Measurements from ENCODE around the gene SSTR5. TPM values are rescaled to one million over a fixed set of nuclear protein-coding genes. Genes with fewer than 3 reads are reported as not detected.

SSTR5 gene
- total and polyA plus RNA-seq, 2 experiments from 2014 or later, result 0.77 to 1.3 TPM

GRCh38 chr16:1078579-1079021, 6.1 kb downstream of the SSTR5 start:
- TF ChIP-seq EZH2 (IDR thresholded peaks at IDR 0.05; ENCODE audit: borderline replicate concordance) (no peak), EZH2phosphoT487 (IDR thresholded peaks at IDR 0.05; ENCODE audit: low read depth, severe bottlenecking, unreplicated experiment) (no peak), CTCF (IDR thresholded peaks at IDR 0.05; ENCODE audit: poor library complexity) (no peak)
- Histone ChIP-seq H3K79me2 (no peaks in the 10 kb centered on the region), H3K4me1 (ENCODE audit: insufficient read depth) (peaks cover 14% of the 10 kb centered on the region), H3K36me3 (replicated peaks; ENCODE audit: insufficient read depth, low read depth) (no peaks in the 10 kb centered on the region), H4K20me1 (ENCODE audit: insufficient read depth, poor library complexity, severe bottlenecking) (no peaks in the 10 kb centered on the region), H3K9me2 (replicated peaks; ENCODE audit: insufficient read depth) (no peaks in the 10 kb centered on the region), H3K4me3 (no peak overlapping the region), H3K4me2 (peak overlapping the region; percentile 60), H3K27me3 (peaks cover 8% of the 10 kb centered on the region), H3K27ac (peak overlapping the region; percentile 82), H2AFZ (no peak overlapping the region), H3K9me3 (ENCODE audit: low read depth) (no peaks in the 10 kb centered on the region)
- peak; percentile 89 for DNase-seq (ENCODE audit: low spot score)
- 45% methylated on average over 26 of the region's 28 CpGs for WGBS (ENCODE audit: low lambda C conversion rate, missing lambda C conversion rate)

GRCh38 chr16:1079341-1079740, 6.8 kb downstream of the SSTR5 start:
- H3K4me3 ChIP-seq, result no peak overlapping the region
- H2AFZ ChIP-seq, result no peak overlapping the region
- no peaks in the 10 kb centered on the region for H3K9me2 ChIP-seq (replicated peaks; ENCODE audit: insufficient read depth)
- no peaks in the 10 kb centered on the region for H3K79me2 ChIP-seq
- no peaks in the 10 kb centered on the region for H4K20me1 ChIP-seq (ENCODE audit: insufficient read depth, poor library complexity, severe bottlenecking)
- H3K4me1 ChIP-seq (ENCODE audit: insufficient read depth), result peaks cover 14% of the 10 kb centered on the region
- H3K27me3 ChIP-seq, result peaks cover 4% of the 10 kb centered on the region
- TF ChIP-seq CTCF (IDR thresholded peaks at IDR 0.05; ENCODE audit: poor library complexity), result no peak
- no peak for DNase-seq (ENCODE audit: low spot score)
- no peaks in the 10 kb centered on the region for H3K9me3 ChIP-seq (ENCODE audit: low read depth)
- no peak overlapping the region for H3K27ac ChIP-seq
- no peak overlapping the region for H3K4me2 ChIP-seq
- 98% methylated on average over 38 of the region's 43 CpGs for WGBS (ENCODE audit: low lambda C conversion rate, missing lambda C conversion rate)
- H3K36me3 ChIP-seq (replicated peaks; ENCODE audit: insufficient read depth, low read depth), result no peaks in the 10 kb centered on the region

- H3K9me3 ChIP-seq (ENCODE audit: low read depth), result no peaks in the 10 kb centered on the region
- no peaks in the 10 kb centered on the region for H3K79me2 ChIP-seq
- peaks cover 3% of the 10 kb centered on the region for H3K27me3 ChIP-seq
- no peaks in the 10 kb centered on the region for H3K36me3 ChIP-seq (replicated peaks; ENCODE audit: insufficient read depth, low read depth)
- 94% methylated on average over 34 of the region's 45 CpGs for WGBS (ENCODE audit: low lambda C conversion rate, missing lambda C conversion rate)
- H2AFZ ChIP-seq, result no peak overlapping the region
- no peak overlapping the region for H3K4me2 ChIP-seq
- H3K9me2 ChIP-seq (replicated peaks; ENCODE audit: insufficient read depth), result no peaks in the 10 kb centered on the region
- H3K4me1 ChIP-seq (ENCODE audit: insufficient read depth), result peaks cover 14% of the 10 kb centered on the region
- no peak overlapping the region for H3K4me3 ChIP-seq
- no peaks in the 10 kb centered on the region for H4K20me1 ChIP-seq (ENCODE audit: insufficient read depth, poor library complexity, severe bottlenecking)
- H3K27ac ChIP-seq, result no peak overlapping the region
- TF ChIP-seq EZH2phosphoT487 (IDR thresholded peaks at IDR 0.05; ENCODE audit: low read depth, severe bottlenecking, unreplicated experiment), result no peak
- no peak for TF ChIP-seq EZH2 (IDR thresholded peaks at IDR 0.05; ENCODE audit: borderline replicate concordance)
- no peak for TF ChIP-seq CTCF (IDR thresholded peaks at IDR 0.05; ENCODE audit: poor library complexity)
- DNase-seq (ENCODE audit: low spot score), result no peak
These were observed 7.4 kb downstream of the SSTR5 start for GRCh38 chr16:1079786-1080525.

Data from hepatocyte (in vitro differentiated cells).